AG10803 (cell line): ENCODE measurements around the gene GMNC.
A peak's percentile ranks its signal among the peaks of the same experiment; 100 is the strongest.

Experiments used
- DNase-seq: peaks from one replicate; pipeline ENCODE4 v3.0.0; 2010; ENCODE audit warnings: low read depth
- H3K4me3 ChIP-seq: 2 replicates; pipeline ENCODE4 v1.5.1; 2011; ENCODE audit warnings: mild to moderate bottlenecking, low read length, control low read depth
- TF ChIP-seq, protein P1 (sequence below): conservative IDR thresholded peaks from 2 replicates; pipeline ENCODE4 v1.5.1; 2011; ENCODE audit warnings: mild to moderate bottlenecking, low read length, control low read depth, inconsistent platforms

GMNC gene

GRCh38 chr3:190849607-190850006, 12.9 kb downstream of the GMNC start:
- no peak overlapping the region for H3K4me3 ChIP-seq
- TF ChIP-seq, protein P1, sequence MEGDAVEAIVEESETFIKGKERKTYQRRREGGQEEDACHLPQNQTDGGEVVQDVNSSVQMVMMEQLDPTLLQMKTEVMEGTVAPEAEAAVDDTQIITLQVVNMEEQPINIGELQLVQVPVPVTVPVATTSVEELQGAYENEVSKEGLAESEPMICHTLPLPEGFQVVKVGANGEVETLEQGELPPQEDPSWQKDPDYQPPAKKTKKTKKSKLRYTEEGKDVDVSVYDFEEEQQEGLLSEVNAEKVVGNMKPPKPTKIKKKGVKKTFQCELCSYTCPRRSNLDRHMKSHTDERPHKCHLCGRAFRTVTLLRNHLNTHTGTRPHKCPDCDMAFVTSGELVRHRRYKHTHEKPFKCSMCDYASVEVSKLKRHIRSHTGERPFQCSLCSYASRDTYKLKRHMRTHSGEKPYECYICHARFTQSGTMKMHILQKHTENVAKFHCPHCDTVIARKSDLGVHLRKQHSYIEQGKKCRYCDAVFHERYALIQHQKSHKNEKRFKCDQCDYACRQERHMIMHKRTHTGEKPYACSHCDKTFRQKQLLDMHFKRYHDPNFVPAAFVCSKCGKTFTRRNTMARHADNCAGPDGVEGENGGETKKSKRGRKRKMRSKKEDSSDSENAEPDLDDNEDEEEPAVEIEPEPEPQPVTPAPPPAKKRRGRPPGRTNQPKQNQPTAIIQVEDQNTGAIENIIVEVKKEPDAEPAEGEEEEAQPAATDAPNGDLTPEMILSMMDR, result no peak
- no peak for DNase-seq

- H3K4me3 ChIP-seq, result no peak overlapping the region
- DNase-seq, result no peak
- TF ChIP-seq, protein P1, result no peak
Measured at GRCh38 chr3:190848870-190849269, 13.6 kb downstream of the GMNC start.

GRCh38 chr3:190847436-190847835, 15.1 kb downstream of the GMNC start:
- DNase-seq, result peak; percentile 8
- no peak overlapping the region for H3K4me3 ChIP-seq
- TF ChIP-seq, protein P1, result no peak

GRCh38 chr3:190840146-190840545, 22.3 kb downstream of the GMNC start:
- TF ChIP-seq, protein P1, result no peak
- DNase-seq, result no peak
- H3K4me3 ChIP-seq, result no peak overlapping the region

DNA sequence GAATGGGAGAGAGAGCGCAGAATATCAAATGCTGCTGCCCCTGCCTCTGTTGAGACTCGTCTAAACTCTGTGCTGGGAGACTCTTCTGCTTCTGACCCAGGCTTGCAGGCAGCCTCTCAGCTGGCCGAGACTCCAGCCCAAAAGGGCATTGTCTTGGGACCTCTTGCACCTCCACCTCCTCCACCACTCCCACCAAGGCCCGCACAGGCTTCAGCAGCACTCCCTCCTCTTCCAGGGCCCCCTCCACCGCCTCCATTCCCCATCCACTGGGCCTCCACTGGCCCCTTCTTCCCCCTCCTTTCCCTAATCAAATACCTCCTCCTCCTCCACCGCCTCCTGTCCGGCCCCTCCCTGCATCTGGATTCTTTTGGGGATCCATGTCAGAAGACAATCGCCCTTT, 31.3 kb downstream of the GMNC start:
- H3K4me3 ChIP-seq, result no peak overlapping the region
- TF ChIP-seq, protein P1, result no peak
- no peak for DNase-seq

DNA sequence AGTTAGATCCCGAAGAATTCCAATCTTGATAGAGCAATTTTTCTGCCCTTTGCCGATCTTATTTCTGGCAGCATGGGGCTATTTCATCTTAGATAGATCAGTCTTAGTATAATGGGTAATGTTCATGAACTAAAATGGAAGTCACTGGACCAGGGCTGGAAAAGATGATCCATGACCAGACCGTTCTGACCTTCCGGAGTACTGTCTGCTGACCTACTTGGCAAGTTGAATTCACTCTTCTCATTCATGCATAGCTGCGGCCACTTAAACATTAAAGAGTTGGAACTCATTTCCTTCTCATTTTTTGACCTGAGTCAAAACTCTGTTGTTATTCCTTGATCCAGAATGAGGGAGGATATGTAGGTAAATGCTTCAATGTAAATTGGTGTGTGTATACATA, 32.5 kb downstream of the GMNC start:
- TF ChIP-seq, protein P1, result no peak
- no peak overlapping the region for H3K4me3 ChIP-seq
- DNase-seq, result no peak

DNA sequence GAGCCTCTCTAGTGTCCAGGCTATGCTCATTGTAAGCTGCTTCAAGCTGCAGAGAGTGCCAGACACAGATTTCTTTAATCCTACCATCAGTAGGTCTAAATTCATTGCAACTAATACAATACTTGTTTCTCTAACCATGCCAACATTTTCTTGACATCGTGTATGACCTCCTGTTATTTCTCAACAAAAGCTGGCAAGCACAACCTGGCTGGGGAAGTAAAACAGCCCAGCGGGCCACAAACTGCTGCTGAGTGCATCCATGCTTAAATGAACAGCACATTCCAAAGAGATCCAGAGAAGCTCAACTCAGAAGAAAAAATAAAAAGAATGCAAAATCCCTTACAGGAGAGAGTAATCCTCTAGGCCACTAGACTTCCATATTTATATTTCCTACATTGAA, 36.5 kb downstream of the GMNC start:
- H3K4me3 ChIP-seq, result no peak overlapping the region
- DNase-seq, result peak; percentile 12
- TF ChIP-seq, protein P1, result no peak
